ENCODE results near the gene KIF16B.

Gene KIF16B

DNA sequence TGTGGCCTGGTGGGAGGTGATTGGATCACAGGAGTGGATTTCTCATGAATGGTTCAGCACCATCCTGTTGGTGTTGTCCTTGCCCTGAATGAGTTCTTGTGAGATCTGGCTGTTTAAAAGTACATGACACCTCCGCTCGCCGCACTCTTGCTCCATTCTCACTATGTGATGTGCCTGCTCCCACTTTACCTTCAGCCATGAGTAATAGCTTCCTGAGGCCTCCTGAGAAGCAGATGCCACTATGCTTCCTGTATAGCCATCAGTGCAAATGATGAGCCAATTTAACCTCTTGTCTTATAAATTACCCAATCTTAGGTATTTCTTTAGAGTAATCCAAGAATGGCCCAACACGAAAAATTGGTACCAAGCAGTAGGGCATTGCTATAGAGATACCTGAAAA lies 34.5 kb downstream of the KIF16B start:
- no peak overlapping the region for H3K4me3 ChIP-seq (ENCODE audit: insufficient read depth in 1 of 2, low read depth in 1 of 2, low read length in 2 of 2)
- peak overlapping the region in 1 of 2 experiments; percentile 91 for H3K23ac ChIP-seq (ENCODE audit: low read length in 2 of 2)
- H3K9ac ChIP-seq (ENCODE audit: low read length) = no peak overlapping the region
- H3K4me1 ChIP-seq (ENCODE audit: control insufficient read depth, insufficient read depth, low read depth, low read length) = peaks cover 2% of the 10 kb centered on the region
- no peak overlapping the region for H2BK15ac ChIP-seq (ENCODE audit: low read depth, poor library complexity, severe bottlenecking)
- no peak overlapping the region for H3K27ac ChIP-seq (ENCODE audit: low read length, poor library complexity, severe bottlenecking)
- H3K4me2 ChIP-seq (ENCODE audit: low read length, poor library complexity, severe bottlenecking) = no peak overlapping the region
- WGBS = 99% methylated on average over 4 of the region's 4 CpGs
- no peak overlapping the region for H3K4ac ChIP-seq (ENCODE audit: low read depth in 1 of 2, low read length in 2 of 2)
- H3K27me3 ChIP-seq (ENCODE audit: control insufficient read depth in 1 of 2, insufficient read depth in 1 of 2, low read length in 2 of 2) = no peaks in the 10 kb centered on the region
- H3K18ac ChIP-seq (ENCODE audit: low read depth in 1 of 2, low read length in 2 of 2) = no peak overlapping the region
- no peaks in the 10 kb centered on the region for H3K36me3 ChIP-seq (ENCODE audit: control insufficient read depth in 1 of 2, insufficient read depth in 2 of 2, low read depth in 1 of 2, low read length in 2 of 2)
- no peak overlapping the region for H2AK5ac ChIP-seq (ENCODE audit: low read length, severe bottlenecking)
- peak overlapping the region in 1 of 2 experiments; percentile 75 for H2BK12ac ChIP-seq (ENCODE audit: low read length in 2 of 2)
- H2BK120ac ChIP-seq (ENCODE audit: low read depth, low read length) = no peak overlapping the region
- peaks cover 35% of the 10 kb centered on the region for H3K79me1 ChIP-seq (replicated peaks; ENCODE audit: low read length, poor library complexity, severe bottlenecking)
- DNase-seq = no peak
- H3K9me3 ChIP-seq (ENCODE audit: control insufficient read depth, low read length) = no peaks in the 10 kb centered on the region
- H3K14ac ChIP-seq (ENCODE audit: low read length in 2 of 2) = peak overlapping the region in 1 of 2 experiments; percentile 53
- H2BK5ac ChIP-seq (ENCODE audit: low read depth, low read length, poor library complexity, severe bottlenecking) = no peak overlapping the region
- no peak overlapping the region for H4K91ac ChIP-seq (ENCODE audit: low read length)
- H2AFZ ChIP-seq (ENCODE audit: low read depth, low read length) = no peak overlapping the region
- H4K8ac ChIP-seq (ENCODE audit: low read length) = no peak overlapping the region

DNA sequence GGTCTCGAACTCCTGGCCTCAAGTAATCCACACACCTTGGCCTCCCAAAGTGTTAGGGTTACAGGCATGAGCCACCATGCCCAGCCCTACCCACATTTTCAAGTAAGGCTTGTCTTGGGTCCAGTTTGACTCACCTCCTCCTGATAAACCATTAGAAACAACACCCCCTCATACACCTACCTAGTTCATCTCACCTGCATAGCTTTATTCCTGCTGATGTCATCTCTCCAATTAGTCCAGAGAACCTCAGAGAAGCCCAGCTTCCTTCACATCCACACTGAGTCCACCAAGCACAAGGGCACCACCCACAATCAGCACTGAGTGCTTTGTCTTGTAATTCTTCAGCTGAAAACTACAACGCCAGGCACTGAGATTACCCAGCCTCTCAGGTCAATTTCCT lies 35.3 kb downstream of the KIF16B start:
- no peak overlapping the region for H2BK15ac ChIP-seq (ENCODE audit: low read depth, poor library complexity, severe bottlenecking)
- no peak overlapping the region for H3K4me2 ChIP-seq (ENCODE audit: low read length, poor library complexity, severe bottlenecking)
- no peak overlapping the region for H3K4ac ChIP-seq (ENCODE audit: low read depth in 1 of 2, low read length in 2 of 2)
- H2BK120ac ChIP-seq (ENCODE audit: low read depth, low read length) = no peak overlapping the region
- H3K9ac ChIP-seq (ENCODE audit: low read length) = no peak overlapping the region
- no peaks in the 10 kb centered on the region for H3K36me3 ChIP-seq (ENCODE audit: control insufficient read depth in 1 of 2, insufficient read depth in 2 of 2, low read depth in 1 of 2, low read length in 2 of 2)
- H3K23ac ChIP-seq (ENCODE audit: low read length in 2 of 2) = no peak overlapping the region
- H4K8ac ChIP-seq (ENCODE audit: low read length) = no peak overlapping the region
- H2BK5ac ChIP-seq (ENCODE audit: low read depth, low read length, poor library complexity, severe bottlenecking) = no peak overlapping the region
- no peak overlapping the region for H3K18ac ChIP-seq (ENCODE audit: low read depth in 1 of 2, low read length in 2 of 2)
- no peak overlapping the region for H2BK12ac ChIP-seq (ENCODE audit: low read length in 2 of 2)
- no peaks in the 10 kb centered on the region for H3K27me3 ChIP-seq (ENCODE audit: control insufficient read depth in 1 of 2, insufficient read depth in 1 of 2, low read length in 2 of 2)
- no peaks in the 10 kb centered on the region for H3K9me3 ChIP-seq (ENCODE audit: control insufficient read depth, low read length)
- H3K14ac ChIP-seq (ENCODE audit: low read length in 2 of 2) = no peak overlapping the region
- H2AK5ac ChIP-seq (ENCODE audit: low read length, severe bottlenecking) = no peak overlapping the region
- no peak overlapping the region for H2AFZ ChIP-seq (ENCODE audit: low read depth, low read length)
- WGBS = 100% methylated on average over 1 of the region's 2 CpGs
- H3K27ac ChIP-seq (ENCODE audit: low read length, poor library complexity, severe bottlenecking) = no peak overlapping the region
- no peak for DNase-seq
- H3K79me1 ChIP-seq (replicated peaks; ENCODE audit: low read length, poor library complexity, severe bottlenecking) = peaks cover 30% of the 10 kb centered on the region
- H3K4me3 ChIP-seq (ENCODE audit: insufficient read depth in 1 of 2, low read depth in 1 of 2, low read length in 2 of 2) = no peak overlapping the region
- H4K91ac ChIP-seq (ENCODE audit: low read length) = peak overlapping the region; percentile 20
- H3K4me1 ChIP-seq (ENCODE audit: control insufficient read depth, insufficient read depth, low read depth, low read length) = peaks cover 2% of the 10 kb centered on the region

DNA sequence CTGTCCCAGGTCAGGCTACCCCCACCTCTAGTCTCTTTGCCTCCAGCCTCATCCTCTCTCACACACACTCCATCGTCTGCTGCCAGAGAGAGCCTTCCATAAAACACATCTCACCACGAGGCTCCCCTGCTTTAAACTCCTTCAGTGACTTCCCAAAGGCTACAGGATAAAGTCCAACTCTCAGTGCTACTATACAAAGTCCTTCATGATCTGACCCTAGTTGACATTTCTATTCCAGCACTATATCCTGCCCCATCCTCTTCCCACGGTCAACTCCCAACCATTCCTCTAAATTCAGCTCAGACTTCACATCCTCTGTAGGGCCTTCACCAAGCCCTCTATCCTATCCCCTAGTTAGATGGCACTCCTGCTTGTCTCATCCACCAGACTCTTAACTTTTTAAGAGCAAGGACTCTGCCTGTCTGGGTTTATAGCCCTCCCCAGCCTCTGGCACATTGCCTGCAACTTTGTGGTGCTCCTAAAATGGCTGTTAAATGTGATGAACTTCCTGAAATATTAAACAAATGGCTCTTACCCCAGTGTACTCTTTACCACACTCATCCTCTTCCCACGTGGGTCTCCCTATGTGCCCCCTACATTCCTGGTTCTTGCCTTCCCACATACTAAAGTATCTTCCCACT lies 36.1 kb downstream of the KIF16B start:
- DNase-seq = no peak
- Histone ChIP-seq H3K79me1 (replicated peaks; ENCODE audit: low read length, poor library complexity, severe bottlenecking) (peaks cover 30% of the 10 kb centered on the region), H3K4me1 (ENCODE audit: control insufficient read depth, insufficient read depth, low read depth, low read length) (peaks cover 2% of the 10 kb centered on the region), H2BK120ac (ENCODE audit: low read depth, low read length) (no peak overlapping the region), H4K8ac (ENCODE audit: low read length) (no peak overlapping the region), H3K4ac (ENCODE audit: low read depth in 1 of 2, low read length in 2 of 2) (no peak overlapping the region), H3K27me3 (ENCODE audit: control insufficient read depth in 1 of 2, insufficient read depth in 1 of 2, low read length in 2 of 2) (no peaks in the 10 kb centered on the region), H2AK5ac (ENCODE audit: low read length, severe bottlenecking) (no peak overlapping the region), H3K27ac (ENCODE audit: low read length, poor library complexity, severe bottlenecking) (no peak overlapping the region), H2BK5ac (ENCODE audit: low read depth, low read length, poor library complexity, severe bottlenecking) (no peak overlapping the region), H4K91ac (ENCODE audit: low read length) (no peak overlapping the region), H3K9me3 (ENCODE audit: control insufficient read depth, low read length) (no peaks in the 10 kb centered on the region), H3K4me2 (ENCODE audit: low read length, poor library complexity, severe bottlenecking) (no peak overlapping the region), H2BK12ac (ENCODE audit: low read length in 2 of 2) (no peak overlapping the region), H2AFZ (ENCODE audit: low read depth, low read length) (no peak overlapping the region), H3K14ac (ENCODE audit: low read length in 2 of 2) (no peak overlapping the region), H3K18ac (ENCODE audit: low read depth in 1 of 2, low read length in 2 of 2) (no peak overlapping the region), H3K23ac (ENCODE audit: low read length in 2 of 2) (no peak overlapping the region), H2BK15ac (ENCODE audit: low read depth, poor library complexity, severe bottlenecking) (peak overlapping the region; percentile 19), H3K4me3 (ENCODE audit: insufficient read depth in 1 of 2, low read depth in 1 of 2, low read length in 2 of 2) (no peak overlapping the region), H3K9ac (ENCODE audit: low read length) (no peak overlapping the region), H3K36me3 (ENCODE audit: control insufficient read depth in 1 of 2, insufficient read depth in 2 of 2, low read depth in 1 of 2, low read length in 2 of 2) (no peaks in the 10 kb centered on the region)
- WGBS = 87% methylated on average over 4 of the region's 4 CpGs

DNA sequence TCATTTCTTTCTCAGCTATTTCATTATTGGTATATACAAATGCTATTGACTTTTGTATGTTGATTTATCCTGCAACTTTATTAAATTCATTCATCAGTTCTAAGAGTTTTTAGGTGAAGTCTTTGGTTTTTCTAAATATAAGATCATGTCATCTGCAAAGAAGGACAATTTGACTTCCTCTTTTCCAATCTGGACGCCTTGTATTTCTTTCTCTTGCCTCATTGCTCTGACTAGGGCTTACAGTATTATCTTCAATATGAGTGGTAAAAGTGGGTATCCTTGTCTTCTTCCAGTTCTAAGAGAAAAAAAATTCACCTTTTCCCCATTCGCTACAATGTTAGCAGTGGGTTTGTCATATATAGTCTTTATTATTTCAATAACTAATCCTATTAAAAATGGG lies 38.0 kb downstream of the KIF16B start:
- no peaks in the 10 kb centered on the region for H3K36me3 ChIP-seq (ENCODE audit: control insufficient read depth in 1 of 2, insufficient read depth in 2 of 2, low read depth in 1 of 2, low read length in 2 of 2)
- no CpG with 5 or more reads among the region's 2 CpGs for WGBS

More for the DNA sequence above, 38.0 kb downstream of the KIF16B start:
- no peak overlapping the region for H4K8ac ChIP-seq (ENCODE audit: low read length)
- H3K23ac ChIP-seq (ENCODE audit: low read length in 2 of 2) = no peak overlapping the region
- no peak overlapping the region for H4K91ac ChIP-seq (ENCODE audit: low read length)
- DNase-seq = no peak
- H2AK5ac ChIP-seq (ENCODE audit: low read length, severe bottlenecking) = no peak overlapping the region
- H2BK12ac ChIP-seq (ENCODE audit: low read length in 2 of 2) = no peak overlapping the region
- no peak overlapping the region for H3K4ac ChIP-seq (ENCODE audit: low read depth in 1 of 2, low read length in 2 of 2)
- no peaks in the 10 kb centered on the region for H3K9me3 ChIP-seq (ENCODE audit: control insufficient read depth, low read length)
- H3K27me3 ChIP-seq (ENCODE audit: control insufficient read depth in 1 of 2, insufficient read depth in 1 of 2, low read length in 2 of 2) = no peaks in the 10 kb centered on the region
- H3K4me1 ChIP-seq (ENCODE audit: control insufficient read depth, insufficient read depth, low read depth, low read length) = peaks cover 6% of the 10 kb centered on the region
- H3K14ac ChIP-seq (ENCODE audit: low read length in 2 of 2) = no peak overlapping the region
- no peak overlapping the region for H2BK120ac ChIP-seq (ENCODE audit: low read depth, low read length)
- H3K18ac ChIP-seq (ENCODE audit: low read depth in 1 of 2, low read length in 2 of 2) = no peak overlapping the region
- H2BK5ac ChIP-seq (ENCODE audit: low read depth, low read length, poor library complexity, severe bottlenecking) = no peak overlapping the region
- H2BK15ac ChIP-seq (ENCODE audit: low read depth, poor library complexity, severe bottlenecking) = no peak overlapping the region
- no peak overlapping the region for H3K4me2 ChIP-seq (ENCODE audit: low read length, poor library complexity, severe bottlenecking)
- H3K4me3 ChIP-seq (ENCODE audit: insufficient read depth in 1 of 2, low read depth in 1 of 2, low read length in 2 of 2) = no peak overlapping the region
- no peak overlapping the region for H3K27ac ChIP-seq (ENCODE audit: low read length, poor library complexity, severe bottlenecking)
- peaks cover 20% of the 10 kb centered on the region for H3K79me1 ChIP-seq (replicated peaks; ENCODE audit: low read length, poor library complexity, severe bottlenecking)
- H3K9ac ChIP-seq (ENCODE audit: low read length) = no peak overlapping the region
- H2AFZ ChIP-seq (ENCODE audit: low read depth, low read length) = no peak overlapping the region

Data from mesenchymal stem cell (in vitro differentiated cells and primary cell).